ENCODE results near the gene KIAA0232. TPM values are rescaled to one million over a fixed set of nuclear protein-coding genes. Genes with fewer than 3 reads are reported as not detected.
"Not testable (repeated sequence)": the region's sequence is repeated elsewhere in the genome, so short reads cannot be mapped to it uniquely, and the experiment has no call there.

The KIAA0232 gene
- total RNA-seq, 4 donors from 2014 or later = 34.6 to 54.0 (median 47.8) TPM

DNA sequence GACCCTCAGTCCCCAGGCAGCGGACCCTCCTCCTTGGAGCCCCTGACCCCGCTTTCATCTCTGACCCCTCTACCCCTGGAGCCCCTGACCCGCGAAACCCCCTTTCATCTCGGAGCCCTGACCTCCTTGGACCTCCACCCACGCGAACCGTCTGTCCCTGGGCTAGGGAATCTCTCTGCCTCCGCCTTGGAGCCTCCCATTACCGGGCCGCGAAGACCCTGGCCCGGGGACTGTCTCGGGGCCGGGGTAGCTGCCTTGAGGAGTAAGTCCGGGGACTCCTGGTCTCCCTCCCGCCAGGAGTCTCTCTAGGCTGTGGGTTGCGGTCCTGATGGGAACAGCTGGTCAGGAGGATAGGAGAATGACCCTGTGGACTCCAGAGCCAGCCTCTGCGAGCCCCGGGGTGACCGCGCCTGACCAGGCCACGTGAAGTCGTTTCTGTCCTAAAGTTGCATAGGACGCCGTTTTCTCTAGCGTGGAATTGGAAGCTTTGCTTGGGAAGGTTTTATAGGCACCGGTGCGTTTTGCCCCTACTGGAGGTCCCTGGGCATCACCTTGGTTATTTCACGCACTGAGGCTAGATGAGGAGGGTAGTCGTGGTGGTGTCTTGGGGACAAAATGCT lies 127.9 kb downstream of the KIAA0232 start:
- Histone ChIP-seq H3K4me3 (peak overlapping the region; percentile 72 to 90 (median 82)), H3K36me3 (no peaks in the 10 kb centered on the region), H3K27ac (replicated peaks in 1 of 4) (peak overlapping the region; percentile 95 to 99 (median 98)), H3K9me3 (no peaks in the 10 kb centered on the region), H3K27me3 (peaks cover 0 to 5% (median 0%) of the 10 kb centered on the region in 4 donors), H3K4me1 (peaks cover 22 to 64% (median 50%) of the 10 kb centered on the region in 4 donors)
- TF ChIP-seq POLR2A (IDR thresholded peaks at IDR 0.05; ENCODE audit: low read depth) (no peak), POLR2AphosphoS5 (IDR thresholded peaks at IDR 0.05) (no peak), CTCF (IDR thresholded peaks at IDR 0.05) (no peak), EP300 (IDR thresholded peaks at IDR 0.05) (no peak)
- 14% methylated on average over 25 of the region's 31 CpGs for WGBS
- no peak for DNase-seq (ENCODE audit: extremely low spot score)
- intact Hi-C loops (cut with DNase I) = no loop called here

- H3K4me3 ChIP-seq = peak overlapping the region; percentile 72 to 90 (median 82)
- 92% methylated on average over 13 of the region's 15 CpGs for WGBS
- H3K36me3 ChIP-seq = no peaks in the 10 kb centered on the region
- TF ChIP-seq POLR2A (IDR thresholded peaks at IDR 0.05; ENCODE audit: low read depth) (no peak), EP300 (IDR thresholded peaks at IDR 0.05) (no peak), POLR2AphosphoS5 (IDR thresholded peaks at IDR 0.05) (no peak), CTCF (IDR thresholded peaks at IDR 0.05) (no peak)
- peaks cover 26 to 71% (median 55%) of the 10 kb centered on the region in 4 donors for H3K4me1 ChIP-seq
- no peak for DNase-seq (ENCODE audit: extremely low spot score)
- H3K9me3 ChIP-seq = no peaks in the 10 kb centered on the region
- intact Hi-C loops (cut with DNase I) = no loop called here
- peaks cover 0 to 2% (median 0%) of the 10 kb centered on the region in 4 donors for H3K27me3 ChIP-seq
- H3K27ac ChIP-seq (replicated peaks in 1 of 4) = peak overlapping the region; percentile 95 to 99 (median 98)
Measured at GRCh38 chr4:6910960-6911874, 128.7 kb downstream of the KIAA0232 start.

DNA sequence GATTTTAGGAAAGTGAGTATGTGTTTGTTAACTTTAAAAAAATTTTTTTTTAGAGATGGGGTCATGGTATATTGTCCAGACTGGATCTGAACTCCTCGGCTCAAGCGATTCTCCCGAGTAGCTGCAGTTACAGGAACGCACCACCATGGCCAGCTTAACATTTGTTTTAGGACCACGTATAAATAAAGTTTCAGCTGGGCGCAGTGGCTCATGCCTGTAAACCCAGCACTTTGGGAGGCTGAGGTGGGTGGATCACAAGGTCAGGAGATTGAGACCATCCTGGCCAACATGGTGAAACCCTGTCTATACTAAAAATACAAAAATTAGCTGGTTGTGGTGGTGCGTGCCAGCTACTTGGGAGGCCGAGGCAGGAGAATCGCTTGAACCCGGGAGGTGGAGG lies 129.4 kb downstream of the KIAA0232 start:
- DNase-seq (ENCODE audit: extremely low spot score) = not testable (repeated sequence)

DNA sequence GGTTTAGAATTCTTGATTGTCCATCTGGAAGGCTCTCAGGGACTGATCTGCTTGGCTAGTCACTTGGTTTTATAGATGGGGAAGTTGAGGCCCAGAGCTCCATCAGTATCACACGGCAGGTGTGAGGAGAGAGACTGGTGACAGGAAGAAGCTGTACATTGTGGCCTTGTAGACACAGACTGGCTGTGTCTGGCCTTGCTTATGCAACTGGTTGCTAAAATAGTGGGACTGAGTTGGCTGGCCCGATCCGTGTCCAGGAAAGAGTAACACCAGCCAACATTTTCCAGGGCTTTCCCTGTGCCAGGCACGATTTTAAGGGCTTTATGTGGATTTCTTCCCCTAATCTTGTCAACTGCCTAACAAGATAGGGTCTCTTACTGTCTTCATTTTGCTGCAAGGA lies 129.9 kb downstream of the KIAA0232 start:
- TF ChIP-seq POLR2A (IDR thresholded peaks at IDR 0.05; ENCODE audit: low read depth) (no peak), CTCF (IDR thresholded peaks at IDR 0.05) (no peak), POLR2AphosphoS5 (IDR thresholded peaks at IDR 0.05) (peak; percentile 36 to 46), EP300 (IDR thresholded peaks at IDR 0.05) (no peak)
- 57% methylated on average over 4 of the region's 4 CpGs for WGBS
- no peak overlapping the region for H3K4me3 ChIP-seq
- intact Hi-C loops (cut with DNase I) = no loop called here
- peaks cover 38 to 81% (median 66%) of the 10 kb centered on the region in 4 donors for H3K4me1 ChIP-seq
- no peak for DNase-seq (ENCODE audit: extremely low spot score)
- peak overlapping the region in 3 of 4 donors; percentile 1 to 39 (median 35) for H3K27ac ChIP-seq (replicated peaks in 1 of 4)
- no peaks in the 10 kb centered on the region for H3K27me3 ChIP-seq
- H3K36me3 ChIP-seq = no peaks in the 10 kb centered on the region
- no peaks in the 10 kb centered on the region for H3K9me3 ChIP-seq

More for the DNA sequence above, 129.4 kb downstream of the KIAA0232 start:
- WGBS = 87% methylated on average over 10 of the region's 10 CpGs
- H3K9me3 ChIP-seq; H3K27me3 ChIP-seq; H3K36me3 ChIP-seq; intact Hi-C loops (cut with DNase I); H3K4me3 ChIP-seq: not testable (repeated sequence)
- Histone ChIP-seq H3K27ac (replicated peaks in 1 of 4) (peak overlapping the region in 1 of 4 donors; percentile 39), H3K4me1 (peaks cover 33 to 78% (median 62%) of the 10 kb centered on the region in 4 donors)

DNA sequence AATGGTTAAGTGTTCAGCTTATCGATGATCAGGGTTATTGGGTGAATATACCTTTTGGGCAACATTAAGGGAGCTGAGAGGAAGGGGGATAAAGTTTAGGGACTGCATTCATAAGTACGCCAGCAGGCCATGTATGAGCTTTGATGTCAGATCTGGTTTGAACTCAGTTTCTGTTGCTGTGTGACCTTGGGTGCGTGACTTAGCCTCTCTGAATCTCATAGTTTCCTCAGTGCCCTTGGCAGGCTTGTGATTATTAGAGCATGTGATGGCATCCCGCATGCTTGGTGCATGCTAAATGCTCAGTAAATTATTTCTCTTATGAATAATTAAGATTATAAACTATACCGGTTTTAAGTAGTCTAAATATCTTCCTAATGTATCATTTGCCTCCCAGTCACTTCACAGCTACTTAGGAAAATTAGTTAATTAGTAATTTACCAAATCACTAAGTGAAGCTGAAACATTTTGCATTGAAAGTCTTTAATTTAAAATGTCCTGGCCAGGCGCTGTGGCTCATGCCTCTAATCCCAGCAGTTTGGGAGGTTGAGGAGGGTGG lies 130.9 kb downstream of the KIAA0232 start:
- no peak for DNase-seq (ENCODE audit: extremely low spot score)
- Histone ChIP-seq H3K36me3 (no peaks in the 10 kb centered on the region), H3K9me3 (no peaks in the 10 kb centered on the region), H3K4me3 (no peak overlapping the region), H3K4me1 (peaks cover 41 to 81% (median 66%) of the 10 kb centered on the region in 4 donors), H3K27me3 (no peaks in the 10 kb centered on the region), H3K27ac (replicated peaks in 1 of 4) (peak overlapping the region in 1 of 4 donors; percentile 39)
- WGBS = 93% methylated on average over 6 of the region's 6 CpGs
- intact Hi-C loops (cut with DNase I) = no loop called here
- TF ChIP-seq EP300 (IDR thresholded peaks at IDR 0.05) (no peak), POLR2AphosphoS5 (IDR thresholded peaks at IDR 0.05) (no peak), POLR2A (IDR thresholded peaks at IDR 0.05; ENCODE audit: low read depth) (no peak), CTCF (IDR thresholded peaks at IDR 0.05) (no peak)

Data from esophagus muscularis mucosa (tissue), 4 donors.